Stimulated activated CD4-positive, alpha-beta T cell treated with anti-CD3 and anti-CD28 coated beads, Interleukin-4, amount 100 ng/mL, for 48 hours (primary cell): ENCODE results near the gene MAPKBP1.
A peak's percentile ranks its signal among the peaks of the same experiment; 100 is the strongest.
"Not testable (repeated sequence)": the region's sequence is repeated elsewhere in the genome, so short reads cannot be mapped to it uniquely, and the experiment has no call there.

Experiments
- DNase-seq, 2 donors: peaks; one replicate each; pipeline ENCODE4 v3.0.0-alpha.2; 2020; ENCODE audit warnings: low read depth in 2 of 2

Gene MAPKBP1

GRCh38 chr15:41774062-41774881, at the start of gene MAPKBP1:
Gene MAPKBP1, plus strand, starts transcription at chr15:41774484. Its CDS starts 792 bp downstream, at chr15:41775276.
- DNase-seq: peak; percentile 95 to 96

- no peak for DNase-seq
Observed at GRCh38 chr15:41727143-41727542, 47.1 kb upstream of the MAPKBP1 start.

GRCh38 chr15:41728061-41728460, 46.2 kb upstream of the MAPKBP1 start:
- not testable (repeated sequence) for DNase-seq

- DNase-seq: no peak
Observed at GRCh38 chr15:41730543-41730942, 43.7 kb upstream of the MAPKBP1 start.

- DNase-seq: no peak
Observed at GRCh38 chr15:41732483-41732882, 41.8 kb upstream of the MAPKBP1 start.

GRCh38 chr15:41734079-41734478, 40.2 kb upstream of the MAPKBP1 start:
- DNase-seq: no peak

GRCh38 chr15:41735046-41735445, 39.2 kb upstream of the MAPKBP1 start:
- no peak for DNase-seq

GRCh38 chr15:41735492-41735891, 38.8 kb upstream of the MAPKBP1 start:
- DNase-seq: not testable (repeated sequence)

GRCh38 chr15:41746802-41747201, 27.5 kb upstream of the MAPKBP1 start:
- no peak for DNase-seq

- DNase-seq: no peak
Observed at GRCh38 chr15:41756198-41756597, 18.1 kb upstream of the MAPKBP1 start.

- peak; percentile 13 to 23 for DNase-seq
Observed at GRCh38 chr15:41772720-41773331, 1.5 kb upstream of the MAPKBP1 start.

- no peak for DNase-seq
Observed at GRCh38 chr15:41773332-41773728, 954 bp upstream of the MAPKBP1 start.

GRCh38 chr15:41773729-41774061, 589 bp upstream of the MAPKBP1 start:
- no peak for DNase-seq

- DNase-seq: no peak
Observed at GRCh38 chr15:41774882-41775417, 666 bp downstream of the MAPKBP1 start.

- DNase-seq: no peak
Observed at GRCh38 chr15:41775651-41776050, 1.4 kb downstream of the MAPKBP1 start.

GRCh38 chr15:41777421-41777973, 3.2 kb downstream of the MAPKBP1 start:
- no peak for DNase-seq

- no peak for DNase-seq
Observed at GRCh38 chr15:41778521-41778920, 4.2 kb downstream of the MAPKBP1 start.

GRCh38 chr15:41779662-41780157, 5.4 kb downstream of the MAPKBP1 start:
- DNase-seq: no peak

GRCh38 chr15:41780266-41780665, 6.0 kb downstream of the MAPKBP1 start:
- no peak for DNase-seq

- no peak for DNase-seq
Observed at GRCh38 chr15:41780727-41781126, 6.4 kb downstream of the MAPKBP1 start.

GRCh38 chr15:41782371-41783282, 8.3 kb downstream of the MAPKBP1 start:
- no peak for DNase-seq

GRCh38 chr15:41783296-41783695, 9.0 kb downstream of the MAPKBP1 start:
- DNase-seq: no peak
